WERI-Rb-1 (cell line): Measurements from ENCODE around the gene MAP7D1.

Source experiments
- DNase-seq: peaks from one replicate; pipeline ENCODE4 v3.0.0-alpha.2; 2020
- H3K27ac ChIP-seq: fragments of 250-450 bp; sonication (Bioruptor Pico); 2 replicates; pipeline ENCODE4 v1.5.1; 2020; ENCODE audit warnings: mild to moderate bottlenecking, moderate library complexity
- H3K27me3 ChIP-seq: fragments of 250-450 bp; sonication (Bioruptor Pico); 2 replicates; pipeline ENCODE4 v1.5.1; 2021; ENCODE audit warnings: mild to moderate bottlenecking, low read depth, moderate library complexity; ENCODE audit not compliant: insufficient read depth, severe bottlenecking
- H3K36me3 ChIP-seq: fragments of 250-450 bp; sonication (Bioruptor Pico); 2 replicates; pipeline ENCODE4 v1.5.1; 2020; ENCODE audit warnings: mild to moderate bottlenecking, moderate library complexity
- H3K4me3 ChIP-seq: 2 replicates; pipeline ENCODE4 v1.5.1; 2011; ENCODE audit warnings: low read depth, mild to moderate bottlenecking, control low read depth, low read length
- H3K9me3 ChIP-seq: fragments of 250-450 bp; sonication (Bioruptor Pico); 2 replicates; pipeline ENCODE4 v1.5.1; 2021; ENCODE audit warnings: mild to moderate bottlenecking, moderate library complexity; ENCODE audit not compliant: severe bottlenecking
- TF ChIP-seq, protein P1 (sequence below): IDR thresholded peaks from 2 replicates; pipeline ENCODE4 v1.5.1; 2011; ENCODE audit warnings: low read depth, mild to moderate bottlenecking, control low read depth, inconsistent platforms, low read length

The MAP7D1 gene

DNA sequence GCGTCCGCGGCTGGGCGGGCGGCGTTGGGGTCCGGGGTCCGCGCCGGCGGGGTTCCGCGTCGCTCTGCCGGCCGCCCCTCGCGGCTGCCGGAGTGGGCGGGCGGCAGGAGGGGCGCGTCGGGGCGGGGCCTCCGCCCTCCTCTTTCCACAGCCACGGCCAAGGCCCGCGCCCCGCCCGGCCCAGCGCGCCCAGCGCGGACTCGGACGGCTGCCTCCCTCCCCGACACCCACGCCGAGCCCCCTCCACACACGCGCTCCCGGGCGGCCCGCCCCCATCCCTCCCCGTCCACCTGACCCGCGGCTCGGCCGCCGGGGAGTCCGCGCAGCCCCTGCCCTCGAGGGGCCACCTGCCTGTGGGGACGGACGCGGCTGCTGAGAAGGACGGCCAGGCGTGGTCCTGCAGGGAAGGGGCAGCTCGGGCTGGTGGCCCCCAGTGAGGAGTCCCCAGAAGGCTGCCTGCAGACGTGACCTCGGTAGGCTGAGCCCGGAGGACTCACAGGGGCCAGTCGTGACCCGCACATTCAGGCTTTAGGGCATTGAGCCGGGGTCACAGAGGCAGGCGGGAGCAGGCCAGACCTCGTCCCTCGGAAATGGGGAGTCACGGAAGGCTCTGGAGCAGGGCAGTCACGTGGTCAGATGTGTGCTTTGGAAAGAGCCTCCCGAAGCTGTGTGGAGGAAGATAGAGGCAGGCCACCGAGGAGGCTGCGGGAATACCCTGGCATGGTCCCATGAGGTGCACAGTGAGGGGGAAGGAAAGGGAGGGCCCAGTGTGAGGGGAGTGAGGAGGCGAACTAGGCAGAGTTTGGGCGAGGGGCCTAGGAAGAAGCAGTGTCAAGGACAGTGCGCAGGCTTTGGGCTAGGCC is 30.6 kb upstream of the MAP7D1 start, which contains the start of gene COL8A2:
Gene COL8A2, minus strand, starts transcription at position 94 of the 863 bp plus-strand sequence. CDS start 24,980 bp downstream, outside the sequence.
- H3K27ac ChIP-seq, result no peak within 1 kb of the TSS
- H3K9me3 ChIP-seq, result peaks cover 3% of the 10 kb centered on the region
- no peaks in the 10 kb centered on the region for H3K36me3 ChIP-seq
- TF ChIP-seq, protein P1, sequence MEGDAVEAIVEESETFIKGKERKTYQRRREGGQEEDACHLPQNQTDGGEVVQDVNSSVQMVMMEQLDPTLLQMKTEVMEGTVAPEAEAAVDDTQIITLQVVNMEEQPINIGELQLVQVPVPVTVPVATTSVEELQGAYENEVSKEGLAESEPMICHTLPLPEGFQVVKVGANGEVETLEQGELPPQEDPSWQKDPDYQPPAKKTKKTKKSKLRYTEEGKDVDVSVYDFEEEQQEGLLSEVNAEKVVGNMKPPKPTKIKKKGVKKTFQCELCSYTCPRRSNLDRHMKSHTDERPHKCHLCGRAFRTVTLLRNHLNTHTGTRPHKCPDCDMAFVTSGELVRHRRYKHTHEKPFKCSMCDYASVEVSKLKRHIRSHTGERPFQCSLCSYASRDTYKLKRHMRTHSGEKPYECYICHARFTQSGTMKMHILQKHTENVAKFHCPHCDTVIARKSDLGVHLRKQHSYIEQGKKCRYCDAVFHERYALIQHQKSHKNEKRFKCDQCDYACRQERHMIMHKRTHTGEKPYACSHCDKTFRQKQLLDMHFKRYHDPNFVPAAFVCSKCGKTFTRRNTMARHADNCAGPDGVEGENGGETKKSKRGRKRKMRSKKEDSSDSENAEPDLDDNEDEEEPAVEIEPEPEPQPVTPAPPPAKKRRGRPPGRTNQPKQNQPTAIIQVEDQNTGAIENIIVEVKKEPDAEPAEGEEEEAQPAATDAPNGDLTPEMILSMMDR, result no peak
- no peak for DNase-seq
- H3K27me3 ChIP-seq, result no peaks in the 10 kb centered on the region
- no peak within 1 kb of the TSS for H3K4me3 ChIP-seq

DNA sequence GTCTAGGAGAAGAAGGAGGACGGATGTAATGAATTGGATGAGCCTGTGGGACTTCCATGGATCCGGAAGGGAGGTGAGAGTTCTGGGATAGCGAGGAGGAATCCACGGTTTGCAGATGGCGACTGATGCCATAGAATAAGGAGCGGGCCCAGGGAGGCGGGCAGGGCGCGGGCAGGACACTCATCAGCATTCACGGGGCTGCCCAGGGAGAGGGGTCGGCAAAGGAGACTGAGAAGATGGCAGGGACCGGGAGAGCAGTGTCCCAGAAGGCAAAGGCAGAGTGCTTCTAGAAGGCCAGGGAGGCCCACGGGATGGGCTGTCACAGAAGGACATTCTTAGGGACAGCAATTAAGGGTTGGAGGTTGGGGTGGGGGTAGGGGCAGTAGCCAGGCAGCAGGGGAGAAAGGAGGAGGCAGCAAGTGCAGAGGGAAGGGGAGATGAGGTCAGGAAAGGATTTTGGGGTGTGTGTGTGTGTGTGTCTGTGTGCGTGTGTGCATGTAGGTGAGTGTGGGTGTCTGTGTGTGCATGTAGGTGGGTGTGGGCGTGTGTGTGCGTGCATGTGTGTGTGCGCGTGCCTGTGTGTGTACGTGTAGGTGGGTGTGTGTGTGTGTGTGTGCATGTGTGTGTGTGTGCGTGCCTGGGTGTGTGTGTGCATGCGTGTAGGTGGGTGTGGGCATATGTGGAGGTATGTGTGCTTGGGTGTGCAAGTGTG is 29.8 kb upstream of the MAP7D1 start:
- no peak for DNase-seq
- no peaks in the 10 kb centered on the region for H3K27me3 ChIP-seq
- no peaks in the 10 kb centered on the region for H3K36me3 ChIP-seq
- TF ChIP-seq, protein P1, result no peak
- no peak overlapping the region for H3K4me3 ChIP-seq
- peaks cover 3% of the 10 kb centered on the region for H3K9me3 ChIP-seq
- no peak overlapping the region for H3K27ac ChIP-seq

DNA sequence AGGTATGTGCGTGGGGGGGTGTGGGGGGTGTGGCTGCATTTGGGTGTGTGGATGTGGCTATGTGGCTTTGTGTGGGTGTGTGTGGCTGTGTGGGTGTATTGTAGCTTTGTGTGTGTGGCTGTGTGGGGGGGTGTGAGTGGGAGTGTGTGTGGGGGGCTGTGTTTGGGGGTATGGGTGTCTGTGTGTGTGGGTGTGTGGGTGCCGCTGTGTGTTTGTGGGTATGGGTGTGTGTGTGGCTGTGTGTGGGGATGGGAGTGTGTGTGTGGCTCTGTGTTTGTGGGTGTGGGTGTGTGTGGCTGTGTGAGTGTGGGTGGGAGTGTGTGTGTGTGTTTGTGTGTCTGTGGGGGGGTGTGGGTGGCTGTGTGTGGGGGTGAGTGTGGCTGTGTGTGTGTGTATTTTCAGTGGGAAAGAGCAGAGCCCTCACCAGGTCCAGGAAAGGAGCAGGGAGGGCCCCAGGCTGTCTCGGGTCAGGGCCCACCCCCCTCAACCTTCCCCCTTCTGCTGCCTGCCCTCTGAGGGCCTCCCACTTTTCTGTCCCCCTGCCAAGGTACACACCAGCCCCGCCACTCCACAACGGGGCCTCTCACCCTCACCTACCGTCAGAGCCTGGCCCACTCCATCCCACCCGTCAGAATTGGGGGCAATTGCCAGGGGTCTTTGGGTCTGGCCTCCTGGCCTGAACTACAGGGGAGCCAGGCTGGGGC is 29.0 kb upstream of the MAP7D1 start:
- TF ChIP-seq, protein P1, result no peak
- peaks cover 3% of the 10 kb centered on the region for H3K9me3 ChIP-seq
- no peak overlapping the region for H3K4me3 ChIP-seq
- no peak for DNase-seq
- H3K27me3 ChIP-seq, result no peaks in the 10 kb centered on the region
- no peak overlapping the region for H3K27ac ChIP-seq
- no peaks in the 10 kb centered on the region for H3K36me3 ChIP-seq

DNA sequence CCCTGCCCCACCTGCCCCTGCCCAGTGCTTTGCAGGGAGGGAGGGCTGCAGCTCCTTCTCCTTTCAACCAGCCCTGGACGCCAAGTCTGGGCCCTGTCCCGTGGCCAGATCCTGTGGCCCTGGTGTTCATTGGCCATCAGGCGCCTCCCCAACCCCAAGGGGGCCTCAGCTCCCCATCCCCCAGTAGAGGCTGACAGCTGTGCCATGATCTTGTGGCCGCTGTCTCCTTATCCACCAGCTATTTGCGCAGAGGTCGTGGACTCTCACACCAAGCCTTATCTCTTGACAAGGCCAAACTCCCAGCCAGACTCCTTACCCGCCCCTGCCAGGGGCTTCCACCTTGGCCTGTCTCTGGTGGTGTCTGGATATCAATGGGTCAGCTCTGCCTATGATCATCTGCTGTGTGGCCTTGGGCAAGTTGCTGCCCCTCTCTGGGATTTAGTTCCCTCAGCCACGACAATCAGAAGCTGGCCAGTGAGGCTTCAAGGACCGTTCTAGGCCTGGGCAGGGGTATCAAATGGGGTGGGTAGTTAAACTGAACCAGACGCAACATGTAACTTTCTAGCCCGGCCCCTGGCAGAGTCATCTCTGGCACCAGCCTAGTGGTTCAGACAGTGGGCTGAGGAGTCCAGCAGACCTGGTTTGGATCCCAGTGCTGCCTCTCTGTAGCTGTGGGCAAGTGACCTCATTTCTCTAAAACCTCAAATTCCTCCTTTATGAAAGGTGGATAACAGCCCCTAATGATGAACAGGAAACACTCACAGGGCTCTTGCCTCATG is 27.6 kb upstream of the MAP7D1 start:
- Histone ChIP-seq H3K9me3 (peaks cover 3% of the 10 kb centered on the region), H3K4me3 (no peak overlapping the region), H3K27me3 (no peaks in the 10 kb centered on the region), H3K36me3 (no peaks in the 10 kb centered on the region), H3K27ac (no peak overlapping the region)
- TF ChIP-seq, protein P1, result no peak
- DNase-seq, result no peak

DNA sequence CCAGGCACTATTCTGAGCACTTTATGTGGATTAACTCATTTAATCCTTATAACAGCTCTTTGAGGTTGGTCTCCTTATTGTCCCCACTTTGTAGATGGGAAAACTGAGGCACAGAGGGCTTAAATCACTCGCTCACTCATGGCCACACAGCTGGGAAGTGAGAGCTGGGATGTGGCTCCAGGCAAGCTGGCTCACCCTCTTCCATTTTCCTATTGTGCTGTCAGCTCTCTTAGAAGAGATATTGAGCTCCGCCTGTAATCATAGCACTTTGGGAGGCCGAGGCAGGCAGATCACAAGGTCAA is 27.1 kb upstream of the MAP7D1 start:
- no peak overlapping the region for H3K4me3 ChIP-seq

More for the DNA sequence above, 27.1 kb upstream of the MAP7D1 start:
- no peak overlapping the region for H3K27ac ChIP-seq
- TF ChIP-seq, protein P1, result no peak
- no peak for DNase-seq
- H3K9me3 ChIP-seq, result peaks cover 3% of the 10 kb centered on the region
- no peaks in the 10 kb centered on the region for H3K36me3 ChIP-seq
- H3K27me3 ChIP-seq, result no peaks in the 10 kb centered on the region
